Stimulated activated CD4-positive, alpha-beta T cell treated with anti-CD3 and anti-CD28 coated beads, Interleukin-1b, Interleukin-23, amount 100 ng/mL, for 1 hour (primary cell): Measurements from ENCODE around the gene THAP4.

Experiments used
- DNase-seq, 2 donors: peaks; one replicate each; pipeline ENCODE4 v3.0.0-alpha.2; 2020; ENCODE audit warnings: low read depth in 2 of 2

The THAP4 gene

GRCh38 chr2:241638940-241639339, 2.0 kb upstream of the THAP4 start:
- no peak for DNase-seq

GRCh38 chr2:241637795-241638660, 1.1 kb upstream of the THAP4 start:
- no peak for DNase-seq

GRCh38 chr2:241636182-241637017, 558 bp downstream of the THAP4 start:
- DNase-seq = no peak

- DNase-seq = no peak
These were observed 1.2 kb downstream of the THAP4 start for GRCh38 chr2:241635756-241636155.

- no peak for DNase-seq
These were observed 3.4 kb downstream of the THAP4 start for GRCh38 chr2:241633561-241633960.

GRCh38 chr2:241632478-241633325, 4.3 kb downstream of the THAP4 start:
- DNase-seq = no peak

- no peak for DNase-seq
These were observed 7.1 kb downstream of the THAP4 start for GRCh38 chr2:241629762-241630435.

GRCh38 chr2:241627675-241628074, 9.3 kb downstream of the THAP4 start:
- DNase-seq = no peak

GRCh38 chr2:241620419-241620769, 16.6 kb downstream of the THAP4 start:
- DNase-seq = no peak

GRCh38 chr2:241619597-241620418, 17.1 kb downstream of the THAP4 start:
- no peak for DNase-seq

- DNase-seq = no peak
These were observed 18.1 kb downstream of the THAP4 start for GRCh38 chr2:241618829-241619228.

GRCh38 chr2:241618296-241618805, 18.6 kb downstream of the THAP4 start:
- DNase-seq = no peak

GRCh38 chr2:241617431-241618154, 19.4 kb downstream of the THAP4 start:
- no peak for DNase-seq

GRCh38 chr2:241616168-241617125, 20.5 kb downstream of the THAP4 start:
- DNase-seq = no peak

- no peak for DNase-seq
These were observed 21.4 kb downstream of the THAP4 start for GRCh38 chr2:241615522-241616052.

GRCh38 chr2:241615041-241615440, 21.9 kb downstream of the THAP4 start:
- no peak for DNase-seq

GRCh38 chr2:241613017-241613780, 23.8 kb downstream of the THAP4 start:
- no peak for DNase-seq
